DMS114 treated with DMSO at 0.1 percent for 48 hours (cell line): ENCODE data around the gene SLC17A7.

Experiments used
- DNase-seq: peaks from one replicate; lab custom pipeline; 2025; ENCODE audit not compliant: unreplicated experiment; lab: John Stamatoyannopoulos, UW

SLC17A7 gene

GRCh38 chr19:49411681-49412326, 29.5 kb downstream of the SLC17A7 start:
- no peak for DNase-seq

GRCh38 chr19:49409441-49410029, 31.8 kb downstream of the SLC17A7 start:
- DNase-seq: no peak

- no peak for DNase-seq
Measured at GRCh38 chr19:49408816-49409440, 32.4 kb downstream of the SLC17A7 start.

GRCh38 chr19:49407482-49408015, 33.8 kb downstream of the SLC17A7 start:
- no peak for DNase-seq

DNA sequence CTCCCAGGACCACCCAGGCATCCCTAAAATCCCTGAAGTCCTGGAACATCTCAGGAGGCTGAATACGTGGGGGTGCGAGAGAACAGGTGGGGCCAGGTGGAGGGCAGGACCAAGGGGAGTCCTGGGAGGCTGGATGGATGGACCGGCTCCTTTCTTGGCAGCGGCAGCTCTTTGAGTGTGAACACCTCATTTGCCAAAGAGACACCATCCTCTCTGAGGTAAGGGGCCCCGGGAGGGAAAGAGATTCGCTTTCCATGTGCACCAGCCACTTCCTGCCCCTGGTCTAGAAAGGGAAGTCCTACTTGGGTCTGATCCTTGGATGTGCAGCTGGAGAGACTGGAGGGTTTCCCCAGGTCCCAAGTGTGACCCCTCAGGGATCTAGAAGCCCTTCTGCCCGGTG, 34.2 kb downstream of the SLC17A7 start:
- DNase-seq: no peak

DNA sequence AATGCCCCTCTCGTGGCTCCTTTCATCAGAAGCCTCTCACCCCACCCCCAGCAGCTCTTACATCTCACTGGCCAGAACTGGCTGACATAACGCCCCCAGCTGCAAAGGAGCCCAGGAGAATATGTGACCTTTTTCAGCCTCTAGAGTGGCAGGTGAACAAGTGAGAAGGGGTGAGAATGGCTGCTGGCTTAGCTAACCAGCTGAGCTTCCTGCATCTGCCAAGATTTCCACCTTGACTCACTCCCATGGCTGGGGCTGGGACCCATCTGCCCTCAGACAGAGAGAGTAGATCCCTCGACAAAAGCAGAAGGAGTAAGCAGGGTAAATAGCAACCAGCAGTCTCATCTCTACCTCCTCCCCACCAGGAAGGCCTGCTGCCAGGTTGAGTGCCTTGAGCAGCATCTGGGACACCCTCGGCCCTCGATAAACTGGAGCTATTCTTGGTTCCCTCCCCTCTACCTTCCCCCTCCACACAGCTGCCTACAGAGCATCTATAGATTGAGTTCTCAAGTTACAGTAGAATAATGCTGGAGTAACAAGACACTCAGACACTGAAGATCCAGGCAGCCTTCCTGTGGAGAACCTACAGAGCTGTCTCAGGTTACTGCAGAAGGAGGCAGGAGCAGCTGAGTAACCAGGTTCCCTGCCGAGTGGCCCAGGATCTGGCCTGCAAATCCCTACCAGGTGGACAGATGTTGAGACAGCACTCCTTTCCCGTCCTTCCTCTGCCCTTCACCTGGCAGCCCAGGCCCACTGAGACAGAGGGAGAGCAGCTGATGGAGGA, 37.7 kb downstream of the SLC17A7 start:
- DNase-seq: no peak

GRCh38 chr19:49400029-49400428, 41.3 kb downstream of the SLC17A7 start:
- no peak for DNase-seq

DNA sequence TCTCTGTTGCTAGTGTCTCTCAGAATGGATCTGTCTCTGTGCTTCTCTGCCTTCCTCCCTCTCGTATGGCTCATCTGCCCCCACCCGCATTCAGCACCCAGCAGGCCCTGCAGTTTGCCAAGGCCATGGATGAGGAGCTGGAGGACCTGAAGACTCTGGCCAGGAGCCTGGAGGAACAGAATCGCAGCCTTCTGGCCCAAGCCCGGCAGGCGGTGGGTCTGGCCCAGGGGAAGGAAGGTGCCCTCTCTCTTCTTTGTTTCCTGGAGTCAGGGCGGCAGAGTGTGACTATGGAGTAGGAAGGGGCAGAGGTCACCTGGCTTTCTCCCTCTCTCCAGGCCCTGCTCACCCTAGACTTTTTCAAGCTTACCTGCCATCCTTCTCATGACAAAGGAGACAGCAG, 42.4 kb downstream of the SLC17A7 start:
- DNase-seq: no peak

DNA sequence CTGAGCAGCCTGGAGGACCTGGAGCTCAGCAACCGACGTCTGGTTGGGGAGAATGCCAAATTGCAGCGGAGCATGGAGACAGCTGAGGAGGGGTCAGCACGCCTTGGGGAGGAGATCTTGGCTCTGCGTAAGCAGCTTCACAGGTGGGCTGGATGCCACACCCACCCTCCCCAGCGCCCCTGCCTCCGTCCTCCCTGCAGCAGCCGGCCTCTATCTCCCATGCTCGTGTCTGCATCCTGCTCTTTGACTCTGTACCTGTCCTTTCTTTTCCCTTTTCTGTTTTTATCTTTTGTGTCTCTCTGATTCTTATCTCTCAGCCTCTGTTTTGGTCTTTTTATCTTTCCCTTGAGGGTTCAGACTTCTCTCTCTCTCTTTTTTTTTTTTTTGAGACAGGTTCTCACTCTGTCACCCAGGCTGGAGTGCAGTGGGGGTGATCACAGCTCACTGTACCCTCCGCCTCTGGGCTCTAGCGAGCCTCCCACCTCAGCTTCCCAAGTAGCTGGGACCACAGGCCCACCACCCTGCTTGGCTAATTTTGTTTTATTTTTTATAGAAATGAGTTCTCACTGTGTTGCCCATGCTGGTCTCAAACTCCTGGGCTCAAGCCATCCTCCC, 43.2 kb downstream of the SLC17A7 start:
- no peak for DNase-seq

GRCh38 chr19:49396738-49397505, 44.4 kb downstream of the SLC17A7 start:
- DNase-seq: no peak

DNA sequence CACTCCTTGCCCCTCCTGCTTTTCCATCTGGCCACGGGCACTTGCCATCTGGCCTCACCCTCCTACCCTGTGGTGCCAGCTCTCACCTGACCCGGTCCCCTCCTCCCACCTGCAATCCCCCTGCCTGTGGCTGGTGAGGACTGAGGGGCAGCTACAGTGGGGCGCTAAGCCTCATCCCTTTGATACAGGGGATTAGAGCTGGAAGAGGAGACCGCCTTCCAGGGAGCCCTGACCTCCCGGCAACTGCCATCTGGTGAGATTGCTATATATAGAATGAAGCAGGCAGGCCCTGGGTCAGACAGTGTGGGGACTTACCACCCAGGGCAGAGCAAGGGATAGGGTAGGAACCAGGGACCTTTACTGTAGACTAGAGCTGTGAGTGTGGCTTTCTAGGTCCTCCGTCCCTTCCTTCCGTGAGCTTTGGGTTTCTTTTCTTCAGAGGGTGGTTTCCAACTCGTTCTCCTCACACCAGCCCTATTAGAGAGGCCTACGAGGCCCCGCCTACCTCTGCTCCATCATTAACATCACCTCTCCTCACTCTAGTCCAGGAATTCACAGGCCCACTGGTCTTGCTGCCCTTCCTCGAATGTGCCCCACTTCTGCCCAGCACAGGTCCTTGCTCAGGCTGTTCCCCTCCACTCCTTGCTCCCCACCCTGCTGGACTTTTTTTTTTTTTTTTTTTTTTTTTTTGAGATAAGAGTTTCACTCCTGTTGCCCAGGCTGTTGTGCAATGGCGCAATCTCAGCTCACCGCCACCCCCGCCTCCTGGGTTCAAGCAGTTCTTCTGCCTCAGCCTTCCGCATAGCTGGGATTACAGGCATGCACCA, 45.5 kb downstream of the SLC17A7 start:
- DNase-seq: no peak

DNA sequence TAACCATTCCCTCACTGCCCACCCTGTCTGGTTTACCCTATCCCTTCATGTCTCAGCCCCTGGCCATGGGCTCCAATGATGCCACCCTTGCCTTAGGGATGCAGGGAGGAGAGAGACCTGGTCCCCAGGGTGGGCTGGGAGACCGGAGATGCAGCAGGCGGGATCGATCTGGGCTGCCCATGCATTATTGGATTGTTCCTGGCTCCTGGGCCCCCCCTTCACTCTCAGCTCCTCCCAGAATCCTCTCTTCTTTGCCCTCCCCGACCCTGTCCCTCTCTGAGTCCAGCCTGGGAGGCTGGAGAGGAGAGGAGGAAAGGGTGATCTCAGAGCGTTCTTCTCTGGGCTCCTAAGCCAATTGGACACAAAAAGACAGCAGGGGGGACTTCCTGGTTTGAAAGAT, 47.4 kb downstream of the SLC17A7 start:
- no peak for DNase-seq

- peak; percentile 39 for DNase-seq
Measured at GRCh38 chr19:49391581-49392399, 49.5 kb downstream of the SLC17A7 start.

- DNase-seq: no peak
Measured at GRCh38 chr19:49390929-49391359, 50.4 kb downstream of the SLC17A7 start.

- DNase-seq: no peak
Measured at GRCh38 chr19:49390131-49390928, 51.0 kb downstream of the SLC17A7 start.

- DNase-seq: no peak
Measured at GRCh38 chr19:49389406-49389805, 51.9 kb downstream of the SLC17A7 start.

GRCh38 chr19:49387936-49388372, 53.4 kb downstream of the SLC17A7 start, which contains the start of gene KASH5:
TSS of gene KASH5 (plus strand) at chr19:49388249. CDS start at chr19:49390884, 2,635 bp downstream.
- peak; percentile 68 for DNase-seq

GRCh38 chr19:49383599-49383998, 57.7 kb downstream of the SLC17A7 start:
- DNase-seq: no peak
